Activated T-helper 17 cell treated with anti-CD3 and anti-CD28 coated beads, Interleukin-2, amount 50 U/mL, for 72 hours (primary cell): Measurements from ENCODE around the gene ETFB. TPM values are rescaled to one million over a fixed set of nuclear protein-coding genes. Genes with fewer than 3 reads are reported as not detected.

Experiments
- ATAC-seq: fragments of 150-1000 bp; cut with Tn5 transposase; replicated peaks from 2 replicates; pipeline ENCODE4 v1.10.0; 2021; ENCODE audit warnings: mild to moderate bottlenecking, moderate library complexity
- H3K27ac Mint-ChIP-seq: one replicate; pipeline ENCODE4 v1.8.0; 2022; ENCODE audit warnings: mixed read lengths
- H3K27me3 Mint-ChIP-seq: one replicate; pipeline ENCODE4 v1.8.0; 2022; ENCODE audit warnings: mixed read lengths
- H3K36me3 Mint-ChIP-seq: one replicate; pipeline ENCODE4 v1.8.0; 2022; ENCODE audit warnings: low read depth, mild to moderate bottlenecking, mixed read lengths
- H3K4me1 Mint-ChIP-seq: one replicate; pipeline ENCODE4 v1.8.0; 2022; ENCODE audit warnings: mixed read lengths
- H3K4me3 Mint-ChIP-seq: one replicate; pipeline ENCODE4 v1.8.0; 2022; ENCODE audit warnings: mild to moderate bottlenecking, mixed read lengths
- H3K9me3 Mint-ChIP-seq: one replicate; pipeline ENCODE4 v1.8.0; 2022; ENCODE audit warnings: mixed read lengths
- total RNA-seq, 2 donors: library from RNA; stranded (reverse); gene quantifications; one replicate each; pipeline ENCODE4 v1.2.3, GENCODE V29; 2022

The ETFB gene
- total RNA-seq, 2 donors from 2014 or later: 67.0 to 101 TPM

GRCh38 chr19:51331716-51332115 lies 34.5 kb downstream of the ETFB start:
- Mint-ChIP-seq H3K9me3 (no peaks in the 10 kb centered on the region), H3K27ac (no peak overlapping the region), H3K36me3 (peaks cover 7% of the 10 kb centered on the region), H3K4me3 (no peak overlapping the region), H3K4me1 (peaks cover 9% of the 10 kb centered on the region), H3K27me3 (peaks cover 31% of the 10 kb centered on the region)
- no peak for ATAC-seq

- Mint-ChIP-seq H3K27me3 (peaks cover 37% of the 10 kb centered on the region), H3K36me3 (peaks cover 7% of the 10 kb centered on the region), H3K4me3 (no peak overlapping the region), H3K9me3 (no peaks in the 10 kb centered on the region), H3K27ac (no peak overlapping the region), H3K4me1 (peaks cover 9% of the 10 kb centered on the region)
- ATAC-seq: no peak
These were observed 35.0 kb downstream of the ETFB start for GRCh38 chr19:51331193-51331592.

GRCh38 chr19:51330366-51330765 lies 35.8 kb downstream of the ETFB start:
- Mint-ChIP-seq H3K27me3 (peaks cover 45% of the 10 kb centered on the region), H3K36me3 (peaks cover 7% of the 10 kb centered on the region), H3K27ac (no peak overlapping the region), H3K4me1 (peaks cover 9% of the 10 kb centered on the region), H3K4me3 (no peak overlapping the region), H3K9me3 (no peaks in the 10 kb centered on the region)
- no peak for ATAC-seq

GRCh38 chr19:51329411-51329810 lies 36.8 kb downstream of the ETFB start:
- Mint-ChIP-seq H3K4me1 (peaks cover 9% of the 10 kb centered on the region), H3K9me3 (no peaks in the 10 kb centered on the region), H3K36me3 (peaks cover 7% of the 10 kb centered on the region), H3K27ac (no peak overlapping the region), H3K27me3 (peaks cover 50% of the 10 kb centered on the region), H3K4me3 (no peak overlapping the region)
- no peak for ATAC-seq

- H3K4me3 Mint-ChIP-seq: peak overlapping the region; percentile 55
- H3K27me3 Mint-ChIP-seq: peaks cover 68% of the 10 kb centered on the region
- peaks cover 7% of the 10 kb centered on the region for H3K36me3 Mint-ChIP-seq
- no peaks in the 10 kb centered on the region for H3K9me3 Mint-ChIP-seq
- H3K4me1 Mint-ChIP-seq: peaks cover 9% of the 10 kb centered on the region
- no peak overlapping the region for H3K27ac Mint-ChIP-seq
- ATAC-seq: peak; percentile 80
These were observed 38.9 kb downstream of the ETFB start for GRCh38 chr19:51327066-51328001.

- no peaks in the 10 kb centered on the region for H3K9me3 Mint-ChIP-seq
- H3K4me3 Mint-ChIP-seq: no peak overlapping the region
These were observed 39.7 kb downstream of the ETFB start for GRCh38 chr19:51326216-51327065.

GRCh38 chr19:51325161-51325976 lies 40.8 kb downstream of the ETFB start:
- no peaks in the 10 kb centered on the region for H3K9me3 Mint-ChIP-seq
- H3K27me3 Mint-ChIP-seq: peaks cover 59% of the 10 kb centered on the region
- ATAC-seq: peak; percentile 44
- no peaks in the 10 kb centered on the region for H3K36me3 Mint-ChIP-seq
- H3K4me3 Mint-ChIP-seq: no peak overlapping the region
- no peak overlapping the region for H3K27ac Mint-ChIP-seq
- peaks cover 5% of the 10 kb centered on the region for H3K4me1 Mint-ChIP-seq

More at GRCh38 chr19:51326216-51327065, 39.7 kb downstream of the ETFB start:
- Mint-ChIP-seq H3K27ac (no peak overlapping the region), H3K27me3 (peaks cover 64% of the 10 kb centered on the region), H3K4me1 (peaks cover 5% of the 10 kb centered on the region), H3K36me3 (no peaks in the 10 kb centered on the region)
- no peak for ATAC-seq

- no peak overlapping the region for H3K4me3 Mint-ChIP-seq
- H3K4me1 Mint-ChIP-seq: peaks cover 5% of the 10 kb centered on the region
- H3K9me3 Mint-ChIP-seq: no peaks in the 10 kb centered on the region
- H3K27me3 Mint-ChIP-seq: peaks cover 55% of the 10 kb centered on the region
- no peaks in the 10 kb centered on the region for H3K36me3 Mint-ChIP-seq
- H3K27ac Mint-ChIP-seq: no peak overlapping the region
- ATAC-seq: no peak
These were observed 42.1 kb downstream of the ETFB start for GRCh38 chr19:51324167-51324481.

- Mint-ChIP-seq H3K27me3 (peaks cover 57% of the 10 kb centered on the region), H3K27ac (no peak overlapping the region), H3K36me3 (no peaks in the 10 kb centered on the region), H3K9me3 (no peaks in the 10 kb centered on the region), H3K4me3 (no peak overlapping the region), H3K4me1 (peaks cover 5% of the 10 kb centered on the region)
- no peak for ATAC-seq
These were observed 42.6 kb downstream of the ETFB start for GRCh38 chr19:51323481-51324166.

GRCh38 chr19:51321799-51322198 lies 44.4 kb downstream of the ETFB start:
- no peak overlapping the region for H3K4me3 Mint-ChIP-seq
- H3K9me3 Mint-ChIP-seq: no peaks in the 10 kb centered on the region

GRCh38 chr19:51320280-51320657 lies 45.9 kb downstream of the ETFB start:
- ATAC-seq: no peak
- Mint-ChIP-seq H3K4me3 (no peak overlapping the region), H3K9me3 (no peaks in the 10 kb centered on the region), H3K4me1 (no peaks in the 10 kb centered on the region), H3K27ac (no peak overlapping the region), H3K27me3 (peaks cover 37% of the 10 kb centered on the region), H3K36me3 (no peaks in the 10 kb centered on the region)

More at GRCh38 chr19:51321799-51322198, 44.4 kb downstream of the ETFB start:
- H3K36me3 Mint-ChIP-seq: no peaks in the 10 kb centered on the region
- H3K27ac Mint-ChIP-seq: no peak overlapping the region
- no peak for ATAC-seq
- peaks cover 48% of the 10 kb centered on the region for H3K27me3 Mint-ChIP-seq
- no peaks in the 10 kb centered on the region for H3K4me1 Mint-ChIP-seq

- no peak for ATAC-seq
- Mint-ChIP-seq H3K36me3 (no peaks in the 10 kb centered on the region), H3K4me3 (no peak overlapping the region), H3K27ac (no peak overlapping the region), H3K4me1 (no peaks in the 10 kb centered on the region), H3K27me3 (peaks cover 36% of the 10 kb centered on the region), H3K9me3 (no peaks in the 10 kb centered on the region)
These were observed 46.4 kb downstream of the ETFB start for GRCh38 chr19:51319649-51320279.
